GM12891 (cell line): Measurements from ENCODE around the gene APOL3.

Source experiments
- POLR2A ChIP-seq: IDR thresholded peaks from 2 replicates; pipeline ENCODE4 v1.6.1; 2011; ENCODE audit warnings: low read depth, low read length, control low read depth
- POLR2AphosphoS5 ChIP-seq: IDR thresholded peaks from 2 replicates; pipeline ENCODE4 v1.6.1; 2011; ENCODE audit warnings: low read depth, low read length, control low read depth

DNA sequence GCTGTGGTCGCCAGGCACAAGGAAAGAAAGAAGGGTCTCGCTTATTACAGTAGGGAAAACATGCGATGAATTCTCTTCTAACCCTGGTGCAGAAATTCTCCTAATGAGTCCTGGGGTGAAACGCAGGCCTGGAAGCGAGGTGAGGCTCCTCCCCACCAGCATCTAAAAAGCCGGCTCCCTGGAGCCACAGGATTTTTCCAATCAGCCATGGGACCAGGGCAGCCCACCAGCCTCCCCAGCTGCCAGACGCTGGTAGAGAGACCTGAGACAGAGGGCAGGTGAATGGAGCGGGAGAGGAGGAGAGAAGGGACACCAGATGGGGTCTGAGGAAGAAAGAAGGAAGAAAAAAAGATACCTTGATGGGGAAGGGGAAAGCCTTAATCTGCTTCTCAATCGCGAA is 28.6 kb downstream of the APOL3 start:
- TF ChIP-seq POLR2A: no peak
- TF ChIP-seq POLR2AphosphoS5: no peak
